ENCODE measurements around the gene CALB2. TPM values are rescaled to one million over a fixed set of nuclear protein-coding genes. Genes with fewer than 3 reads are reported as not detected.

CALB2 gene
- total and polyA plus RNA-seq, 2 of the 13 experiments (the other 11 are each of a cell fraction or from before 2014, with no cell fraction given): 0.37 to 0.40 TPM

GRCh38 chr16:71426069-71426879, 67.8 kb downstream of the CALB2 start (continued):
- TF ChIP-seq HOXA9 (CRISPR knock-in tag; IDR thresholded peaks at IDR 0.05; ENCODE audit: borderline replicate concordance) (no peak), ZNF768 (CRISPR knock-in tag; IDR thresholded peaks at IDR 0.05) (peak; percentile 93), ZNF24 (IDR thresholded peaks at IDR 0.05) (peak; percentile 99), HCFC1 (IDR thresholded peaks at IDR 0.05; ENCODE audit: low read depth, low read length) (no peak), THAP9 (CRISPR knock-in tag; IDR thresholded peaks at IDR 0.05; ENCODE audit: borderline replicate concordance) (peak; percentile 91), SRSF4 (IDR thresholded peaks at IDR 0.05; ENCODE audit: low read depth, low read length, poor library complexity, severe bottlenecking) (no peak), CBX2 (IDR thresholded peaks at IDR 0.05; ENCODE audit: low read depth, low read length) (no peak), CBX2 (CRISPR knock-in tag; IDR thresholded peaks at IDR 0.05; ENCODE audit: low read depth) (no peak), MED1 (CRISPR knock-in tag; IDR thresholded peaks at IDR 0.05) (peak; percentile 95), HDAC6 (IDR thresholded peaks at IDR 0.05; ENCODE audit: low read depth, low read length) (no peak), NKX3-1 (CRISPR knock-in tag; IDR thresholded peaks at IDR 0.05) (peak; percentile 75), MLX (CRISPR knock-in tag; IDR thresholded peaks at IDR 0.05) (peak; percentile 75; the same call in 1 of the 2 replicates), RFX3 (CRISPR knock-in tag; IDR thresholded peaks at IDR 0.05) (no peak; the same call in 1 of the 2 replicates), ZNF317 (CRISPR knock-in tag; IDR thresholded peaks at IDR 0.05) (peak; percentile 87), ZFX (CRISPR knock-in tag; IDR thresholded peaks at IDR 0.05; ENCODE audit: low read depth) (peak; percentile 90), PHB2 (IDR thresholded peaks at IDR 0.05; ENCODE audit: partially characterized antibody) (no peak)
- TF ChIP-seq, protein P1, sequence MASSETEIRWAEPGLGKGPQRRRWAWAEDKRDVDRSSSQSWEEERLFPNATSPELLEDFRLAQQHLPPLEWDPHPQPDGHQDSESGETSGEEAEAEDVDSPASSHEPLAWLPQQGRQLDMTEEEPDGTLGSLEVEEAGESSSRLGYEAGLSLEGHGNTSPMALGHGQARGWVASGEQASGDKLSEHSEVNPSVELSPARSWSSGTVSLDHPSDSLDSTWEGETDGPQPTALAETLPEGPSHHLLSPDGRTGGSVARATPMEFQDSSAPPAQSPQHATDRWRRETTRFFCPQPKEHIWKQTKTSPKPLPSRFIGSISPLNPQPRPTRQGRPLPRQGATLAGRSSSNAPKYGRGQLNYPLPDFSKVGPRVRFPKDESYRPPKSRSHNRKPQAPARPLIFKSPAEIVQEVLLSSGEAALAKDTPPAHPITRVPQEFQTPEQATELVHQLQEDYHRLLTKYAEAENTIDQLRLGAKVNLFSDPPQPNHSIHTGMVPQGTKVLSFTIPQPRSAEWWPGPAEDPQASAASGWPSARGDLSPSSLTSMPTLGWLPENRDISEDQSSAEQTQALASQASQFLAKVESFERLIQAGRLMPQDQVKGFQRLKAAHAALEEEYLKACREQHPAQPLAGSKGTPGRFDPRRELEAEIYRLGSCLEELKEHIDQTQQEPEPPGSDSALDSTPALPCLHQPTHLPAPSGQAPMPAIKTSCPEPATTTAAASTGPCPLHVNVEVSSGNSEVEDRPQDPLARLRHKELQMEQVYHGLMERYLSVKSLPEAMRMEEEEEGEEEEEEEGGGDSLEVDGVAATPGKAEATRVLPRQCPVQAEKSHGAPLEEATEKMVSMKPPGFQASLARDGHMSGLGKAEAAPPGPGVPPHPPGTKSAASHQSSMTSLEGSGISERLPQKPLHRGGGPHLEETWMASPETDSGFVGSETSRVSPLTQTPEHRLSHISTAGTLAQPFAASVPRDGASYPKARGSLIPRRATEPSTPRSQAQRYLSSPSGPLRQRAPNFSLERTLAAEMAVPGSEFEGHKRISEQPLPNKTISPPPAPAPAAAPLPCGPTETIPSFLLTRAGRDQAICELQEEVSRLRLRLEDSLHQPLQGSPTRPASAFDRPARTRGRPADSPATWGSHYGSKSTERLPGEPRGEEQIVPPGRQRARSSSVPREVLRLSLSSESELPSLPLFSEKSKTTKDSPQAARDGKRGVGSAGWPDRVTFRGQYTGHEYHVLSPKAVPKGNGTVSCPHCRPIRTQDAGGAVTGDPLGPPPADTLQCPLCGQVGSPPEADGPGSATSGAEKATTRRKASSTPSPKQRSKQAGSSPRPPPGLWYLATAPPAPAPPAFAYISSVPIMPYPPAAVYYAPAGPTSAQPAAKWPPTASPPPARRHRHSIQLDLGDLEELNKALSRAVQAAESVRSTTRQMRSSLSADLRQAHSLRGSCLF (CRISPR knock-in tag; IDR thresholded peaks at IDR 0.05; ENCODE audit: borderline replicate concordance): peak; percentile 55; the same call in 1 of the 2 replicates
- TF ChIP-seq, protein P2, sequence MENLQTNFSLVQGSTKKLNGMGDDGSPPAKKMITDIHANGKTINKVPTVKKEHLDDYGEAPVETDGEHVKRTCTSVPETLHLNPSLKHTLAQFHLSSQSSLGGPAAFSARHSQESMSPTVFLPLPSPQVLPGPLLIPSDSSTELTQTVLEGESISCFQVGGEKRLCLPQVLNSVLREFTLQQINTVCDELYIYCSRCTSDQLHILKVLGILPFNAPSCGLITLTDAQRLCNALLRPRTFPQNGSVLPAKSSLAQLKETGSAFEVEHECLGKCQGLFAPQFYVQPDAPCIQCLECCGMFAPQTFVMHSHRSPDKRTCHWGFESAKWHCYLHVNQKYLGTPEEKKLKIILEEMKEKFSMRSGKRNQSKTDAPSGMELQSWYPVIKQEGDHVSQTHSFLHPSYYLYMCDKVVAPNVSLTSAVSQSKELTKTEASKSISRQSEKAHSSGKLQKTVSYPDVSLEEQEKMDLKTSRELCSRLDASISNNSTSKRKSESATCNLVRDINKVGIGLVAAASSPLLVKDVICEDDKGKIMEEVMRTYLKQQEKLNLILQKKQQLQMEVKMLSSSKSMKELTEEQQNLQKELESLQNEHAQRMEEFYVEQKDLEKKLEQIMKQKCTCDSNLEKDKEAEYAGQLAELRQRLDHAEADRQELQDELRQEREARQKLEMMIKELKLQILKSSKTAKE (CRISPR knock-in tag; IDR thresholded peaks at IDR 0.05; ENCODE audit: borderline replicate concordance): peak; percentile 54; the same call in 1 of the 2 replicates
- TF ChIP-seq, protein P3, sequence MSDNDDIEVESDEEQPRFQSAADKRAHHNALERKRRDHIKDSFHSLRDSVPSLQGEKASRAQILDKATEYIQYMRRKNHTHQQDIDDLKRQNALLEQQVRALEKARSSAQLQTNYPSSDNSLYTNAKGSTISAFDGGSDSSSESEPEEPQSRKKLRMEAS (IDR thresholded peaks at IDR 0.05): peak; percentile 84
